ENCODE data around the gene NCKAP1.

NCKAP1 gene

GRCh38 chr2:182946958-182947369, 91.3 kb downstream of the NCKAP1 start:
- DNase-seq: no peak

GRCh38 chr2:182943339-182943738, 94.9 kb downstream of the NCKAP1 start:
- DNase-seq: no peak

- no peak for DNase-seq
Measured at GRCh38 chr2:182942756-182943155, 95.5 kb downstream of the NCKAP1 start.

- DNase-seq: no peak
Measured at GRCh38 chr2:182941919-182942318, 96.3 kb downstream of the NCKAP1 start.

GRCh38 chr2:182941121-182941722, 97.0 kb downstream of the NCKAP1 start:
- DNase-seq: no peak

GRCh38 chr2:182937870-182938269, 100.4 kb downstream of the NCKAP1 start:
- DNase-seq: no peak

GRCh38 chr2:182933629-182934028, 104.6 kb downstream of the NCKAP1 start:
- no peak for DNase-seq

- no peak for DNase-seq
Measured at GRCh38 chr2:182929972-182930371, 108.3 kb downstream of the NCKAP1 start.

GRCh38 chr2:182924306-182924705, 114.0 kb downstream of the NCKAP1 start:
- DNase-seq: no peak

GRCh38 chr2:182921234-182921633, 117.0 kb downstream of the NCKAP1 start:
- DNase-seq: no peak

GRCh38 chr2:182920631-182921056, 117.6 kb downstream of the NCKAP1 start:
- DNase-seq: no peak

GRCh38 chr2:182920089-182920488, 118.2 kb downstream of the NCKAP1 start:
- no peak for DNase-seq

- no peak for DNase-seq
Measured at GRCh38 chr2:182918961-182919652, 119.2 kb downstream of the NCKAP1 start.

- DNase-seq: no peak
Measured at GRCh38 chr2:182917924-182918323, 120.3 kb downstream of the NCKAP1 start.

- DNase-seq: no peak
Measured at GRCh38 chr2:182916417-182916816, 121.8 kb downstream of the NCKAP1 start.

GRCh38 chr2:182915369-182916326, 122.6 kb downstream of the NCKAP1 start:
- no peak for DNase-seq

- no peak for DNase-seq
Measured at GRCh38 chr2:182914852-182915251, 123.4 kb downstream of the NCKAP1 start.

- DNase-seq: no peak
Measured at GRCh38 chr2:182913064-182913463, 125.2 kb downstream of the NCKAP1 start.

- DNase-seq: no peak
Measured at GRCh38 chr2:182912518-182912915, 125.7 kb downstream of the NCKAP1 start.

GRCh38 chr2:182911813-182912517, 126.3 kb downstream of the NCKAP1 start:
- DNase-seq: no peak

GRCh38 chr2:182910965-182911364, 127.3 kb downstream of the NCKAP1 start:
- DNase-seq: no peak

GRCh38 chr2:182907081-182907830, 131.0 kb downstream of the NCKAP1 start:
- DNase-seq: no peak
